Kidney (tissue), 14 donors: ENCODE data around the gene MYL12A. TPM values are rescaled to one million over a fixed set of nuclear protein-coding genes. Genes with fewer than 3 reads are reported as not detected.

Source experiments
- DNase-seq, 5 donors: peaks; one replicate each; pipeline ENCODE4 v3.0.0-alpha.2; 2013 to 2020
- FAIRE-seq: peaks from 2 replicates; lab custom pipeline; 2012; peaks lifted over from hg19 to GRCh38; lab: Jason Lieb, UNC
- H3K27ac ChIP-seq, 2 donors: one replicate each; pipeline ENCODE4 v1.7.0; 2013; ENCODE audit warnings: low read depth in 2 of 2, low read length in 2 of 2, inconsistent platforms in 1 of 2
- H3K27me3 ChIP-seq: one replicate; pipeline ENCODE4 v1.7.1; 2013; ENCODE audit warnings: low read length, inconsistent platforms; ENCODE audit not compliant: control insufficient read depth, insufficient read depth
- H3K36me3 ChIP-seq, 3 donors: one replicate each; pipeline versions ENCODE4 v1.7.0 to v1.7.1; 2013; ENCODE audit warnings: low read length in 3 of 3, control low read depth in 1 of 3, inconsistent platforms in 1 of 3; ENCODE audit not compliant: insufficient read depth in 3 of 3, control insufficient read depth in 2 of 3
- H3K4me1 ChIP-seq, 3 donors: one replicate each; pipeline versions ENCODE4 v1.7.0 to v1.7.1; 2013; ENCODE audit warnings: low read length in 3 of 3, inconsistent platforms in 1 of 3, low read depth in 1 of 3; ENCODE audit not compliant: control insufficient read depth in 2 of 3, insufficient read depth in 2 of 3
- H3K4me3 ChIP-seq, 3 donors: one replicate each; pipeline versions ENCODE4 v1.7.0 to v1.8.1; 2013; ENCODE audit warnings: low read length in 3 of 3, control low read depth in 1 of 3, inconsistent platforms in 1 of 3
- H3K9ac ChIP-seq, 3 donors: one replicate each; pipeline versions ENCODE4 v1.7.0 to v1.7.1; 2013; ENCODE audit warnings: low read length in 3 of 3, control low read depth in 1 of 3, inconsistent platforms in 1 of 3
- H3K9me3 ChIP-seq, 3 donors: one replicate each; pipeline versions ENCODE4 v1.7.0 to v1.7.1; 2013; ENCODE audit warnings: low read length in 3 of 3, control low read depth in 1 of 3, inconsistent platforms in 1 of 3; ENCODE audit not compliant: control insufficient read depth in 2 of 3, insufficient read depth in 1 of 3
- CTCF ChIP-seq: IDR thresholded peaks from 3 replicates; pipeline ENCODE4 v1.5.1; 2012; ENCODE audit warnings: mild to moderate bottlenecking, moderate library complexity, borderline replicate concordance; ENCODE audit not compliant: insufficient read depth; ENCODE audit errors: extremely low read depth
- intact Hi-C: fragments of 100-400 bp; cut with DNase I; formaldehyde crosslinking; loops from one replicate; pipeline ENCODE4 v1.11.1; 2022
- polyA plus RNA-seq: library from polyadenylated mRNA; stranded (reverse); fragments of 350-450 nt; fragmentation: Illumina TruSeq; extraction: RNeasy Lipid Tissue Mini Kit (QIAGEN cat#74804); gene quantifications from one replicate; pipeline ENCODE4 v1.2.3, GENCODE V29; 2014; ENCODE audit warnings: low read depth, low replicate concordance; ENCODE audit not compliant: insufficient read depth
- total RNA-seq: library from RNA; stranded (reverse); fragmentation: NEBNext Ultra II Directional; extraction: Animal tissue kit (Norgen Biotek cat#: 25700); gene quantifications from one replicate; pipeline ENCODE4 v1.2.1, GENCODE V29; 2021
- donor health status: control.
- donor health status: control.
- donor health status: control.
- donor health status: control.
- donor health status: control.
- donor health status: DM: yes; HTN: yes; CAD: no.
- donor health status: Normal renal cell carcinoma (clear cell type).

Gene MYL12A
- total and polyA plus RNA-seq, 2 donors from 2014 or later, result 442 to 450 TPM

GRCh38 chr18:3221496-3221895 is 26.1 kb upstream of the MYL12A start:
- H3K4me1 ChIP-seq, result peaks cover 0 to 4% (median 2%) of the 10 kb centered on the region in 3 donors
- FAIRE-seq, result no peak

GRCh38 chr18:3223356-3223755 is 24.2 kb upstream of the MYL12A start:
- H3K27me3 ChIP-seq, result no peaks in the 10 kb centered on the region
- H3K4me1 ChIP-seq, result peaks cover 0 to 4% (median 2%) of the 10 kb centered on the region in 3 donors
- no peaks in the 10 kb centered on the region for H3K9me3 ChIP-seq
- TF ChIP-seq CTCF, result no peak
- H3K4me3 ChIP-seq, result no peak overlapping the region
- FAIRE-seq (no peak), DNase-seq (no peak)
- H3K36me3 ChIP-seq, result no peaks in the 10 kb centered on the region
- H3K9ac ChIP-seq, result no peak overlapping the region
- intact Hi-C loops, result no loop called here
- H3K27ac ChIP-seq, result no peak overlapping the region

More at GRCh38 chr18:3221496-3221895, 26.1 kb upstream of the MYL12A start:
- intact Hi-C loops, result no loop called here
- no peak for DNase-seq
- H3K27ac ChIP-seq, result no peak overlapping the region
- no peaks in the 10 kb centered on the region for H3K27me3 ChIP-seq
- no peak overlapping the region for H3K9ac ChIP-seq
- H3K4me3 ChIP-seq, result no peak overlapping the region
- TF ChIP-seq CTCF, result no peak
- no peaks in the 10 kb centered on the region for H3K9me3 ChIP-seq
- H3K36me3 ChIP-seq, result no peaks in the 10 kb centered on the region

GRCh38 chr18:3224223-3224622 is 23.4 kb upstream of the MYL12A start:
- H3K36me3 ChIP-seq, result no peaks in the 10 kb centered on the region
- no peaks in the 10 kb centered on the region for H3K27me3 ChIP-seq
- no peak overlapping the region for H3K4me3 ChIP-seq
- H3K4me1 ChIP-seq, result peaks cover 0 to 4% (median 2%) of the 10 kb centered on the region in 3 donors
- no peak overlapping the region for H3K27ac ChIP-seq
- no peak overlapping the region for H3K9ac ChIP-seq
- FAIRE-seq (no peak), DNase-seq (no peak)
- intact Hi-C loops, result no loop called here
- no peak for TF ChIP-seq CTCF
- H3K9me3 ChIP-seq, result no peaks in the 10 kb centered on the region

GRCh38 chr18:3225588-3225987 is 22.0 kb upstream of the MYL12A start:
- intact Hi-C loops, result no loop called here
- Histone ChIP-seq H3K27ac (no peak overlapping the region), H3K4me1 (peaks cover 0 to 4% (median 2%) of the 10 kb centered on the region in 3 donors), H3K9ac (no peak overlapping the region), H3K27me3 (no peaks in the 10 kb centered on the region), H3K36me3 (no peaks in the 10 kb centered on the region), H3K4me3 (no peak overlapping the region), H3K9me3 (no peaks in the 10 kb centered on the region)
- no peak for TF ChIP-seq CTCF
- no peak for DNase-seq
- no peak for FAIRE-seq
